ENCODE measurements around the gene PLEKHG4B.

PLEKHG4B gene

GRCh38 chr5:93221-93980 is 1.4 kb downstream of the PLEKHG4B start:
- TF ChIP-seq, protein P1, sequence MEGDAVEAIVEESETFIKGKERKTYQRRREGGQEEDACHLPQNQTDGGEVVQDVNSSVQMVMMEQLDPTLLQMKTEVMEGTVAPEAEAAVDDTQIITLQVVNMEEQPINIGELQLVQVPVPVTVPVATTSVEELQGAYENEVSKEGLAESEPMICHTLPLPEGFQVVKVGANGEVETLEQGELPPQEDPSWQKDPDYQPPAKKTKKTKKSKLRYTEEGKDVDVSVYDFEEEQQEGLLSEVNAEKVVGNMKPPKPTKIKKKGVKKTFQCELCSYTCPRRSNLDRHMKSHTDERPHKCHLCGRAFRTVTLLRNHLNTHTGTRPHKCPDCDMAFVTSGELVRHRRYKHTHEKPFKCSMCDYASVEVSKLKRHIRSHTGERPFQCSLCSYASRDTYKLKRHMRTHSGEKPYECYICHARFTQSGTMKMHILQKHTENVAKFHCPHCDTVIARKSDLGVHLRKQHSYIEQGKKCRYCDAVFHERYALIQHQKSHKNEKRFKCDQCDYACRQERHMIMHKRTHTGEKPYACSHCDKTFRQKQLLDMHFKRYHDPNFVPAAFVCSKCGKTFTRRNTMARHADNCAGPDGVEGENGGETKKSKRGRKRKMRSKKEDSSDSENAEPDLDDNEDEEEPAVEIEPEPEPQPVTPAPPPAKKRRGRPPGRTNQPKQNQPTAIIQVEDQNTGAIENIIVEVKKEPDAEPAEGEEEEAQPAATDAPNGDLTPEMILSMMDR (IDR thresholded peaks at IDR 0.05; ENCODE audit: unreplicated experiment in 3 of 3): no peak
- Mint-ChIP-seq H3K9me3 (no peaks in the 10 kb centered on the region), H3K4me1 (peaks cover 12% of the 10 kb centered on the region), H3K27ac (no peak overlapping the region), H3K36me3 (ENCODE audit: low read depth) (peaks cover 3% of the 10 kb centered on the region), H3K27me3 (ENCODE audit: low read depth) (peaks cover 71% of the 10 kb centered on the region), H3K4me3 (peak overlapping the region; percentile 55 to 68 (median 61))

DNA sequence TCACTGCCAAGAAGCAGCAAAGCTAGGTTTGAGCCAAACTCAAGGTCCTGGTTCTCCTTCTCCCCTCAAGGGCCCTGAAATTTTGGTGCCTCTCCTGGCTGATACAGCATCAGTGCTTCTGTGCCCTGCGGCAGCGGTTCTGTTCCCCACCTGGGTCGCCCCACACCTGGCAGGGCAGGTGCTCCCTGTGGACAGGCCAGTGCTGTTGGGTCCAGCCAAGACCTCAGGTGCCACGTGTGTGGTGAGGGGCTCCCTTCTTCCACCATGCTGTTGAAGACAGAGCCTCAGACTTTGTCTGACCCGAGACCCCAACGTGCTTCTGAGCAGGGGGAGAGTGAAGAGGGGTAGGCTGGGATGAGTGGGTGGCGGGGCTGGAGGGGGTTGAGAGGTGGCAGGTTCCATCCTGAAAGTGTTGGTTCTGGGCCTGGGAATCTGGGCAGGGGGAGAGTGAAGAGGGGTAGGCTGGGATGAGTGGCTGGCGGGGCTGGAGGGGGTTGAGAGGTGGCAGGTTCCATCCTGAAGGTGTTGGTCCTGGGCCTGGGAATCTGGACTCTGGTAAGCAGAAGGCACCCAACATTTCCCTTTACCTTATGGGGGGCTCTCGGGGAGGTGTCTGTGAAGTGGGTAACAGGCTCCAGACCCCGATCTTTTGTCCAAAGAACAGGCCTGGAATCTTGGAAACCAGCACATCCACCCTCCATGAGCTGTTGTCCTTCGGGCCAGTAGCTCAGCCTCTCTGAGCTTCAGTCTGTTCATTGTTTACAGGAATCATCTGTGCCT is 2.3 kb downstream of the PLEKHG4B start:
- H3K27ac Mint-ChIP-seq: no peak overlapping the region
- TF ChIP-seq, protein P1 (IDR thresholded peaks at IDR 0.05; ENCODE audit: unreplicated experiment in 3 of 3): no peak
- peaks cover 3% of the 10 kb centered on the region for H3K36me3 Mint-ChIP-seq (ENCODE audit: low read depth)
- H3K4me3 Mint-ChIP-seq: peak overlapping the region; percentile 29 to 56 (median 50)
- H3K4me1 Mint-ChIP-seq: peaks cover 12% of the 10 kb centered on the region
- no peaks in the 10 kb centered on the region for H3K9me3 Mint-ChIP-seq
- H3K27me3 Mint-ChIP-seq (ENCODE audit: low read depth): peaks cover 64% of the 10 kb centered on the region

GRCh38 chr5:95241-95980 is 3.4 kb downstream of the PLEKHG4B start:
- Mint-ChIP-seq H3K36me3 (ENCODE audit: low read depth) (peaks cover 3% of the 10 kb centered on the region), H3K4me3 (peak overlapping the region; percentile 15 to 56 (median 35)), H3K27ac (no peak overlapping the region), H3K9me3 (no peaks in the 10 kb centered on the region), H3K4me1 (peaks cover 12% of the 10 kb centered on the region), H3K27me3 (ENCODE audit: low read depth) (peaks cover 53% of the 10 kb centered on the region)
- TF ChIP-seq, protein P1 (IDR thresholded peaks at IDR 0.05; ENCODE audit: unreplicated experiment in 3 of 3): no peak

DNA sequence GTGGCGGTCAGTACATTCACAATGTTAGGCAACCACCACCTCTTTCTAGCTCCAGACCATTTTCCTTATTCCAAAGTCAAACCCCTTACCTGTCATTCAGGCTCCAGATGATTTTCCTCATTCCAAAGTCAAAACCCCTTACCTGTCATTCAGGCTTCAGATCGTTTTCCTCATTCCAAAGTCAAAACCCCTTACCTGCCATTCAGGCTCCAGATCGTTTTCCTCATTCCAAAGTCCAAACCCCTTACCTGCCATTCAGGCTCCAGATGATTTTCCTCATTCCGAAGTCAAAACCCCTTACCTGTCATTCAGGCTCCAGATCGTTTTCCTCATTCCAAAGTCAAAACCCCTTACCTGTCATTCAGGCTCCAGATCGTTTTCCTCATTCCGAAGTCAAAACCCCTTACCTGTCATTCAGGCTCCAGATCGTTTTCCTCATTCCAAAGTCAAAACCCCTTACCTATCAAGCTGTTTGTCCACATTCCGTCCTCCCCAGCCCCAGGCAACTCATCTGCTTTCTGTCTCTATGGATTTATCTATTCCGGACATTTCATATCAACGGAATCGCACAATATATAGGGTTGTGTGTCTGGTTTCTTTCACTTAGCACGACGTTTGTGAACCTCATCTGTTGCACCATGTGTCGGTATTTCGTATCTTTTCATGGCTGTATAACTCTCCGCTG is 5.2 kb downstream of the PLEKHG4B start:
- H3K4me3 Mint-ChIP-seq: no peak overlapping the region
- H3K36me3 Mint-ChIP-seq (ENCODE audit: low read depth): peaks cover 3% of the 10 kb centered on the region
- no peaks in the 10 kb centered on the region for H3K9me3 Mint-ChIP-seq
- H3K27me3 Mint-ChIP-seq (ENCODE audit: low read depth): peaks cover 39% of the 10 kb centered on the region
- peaks cover 4% of the 10 kb centered on the region for H3K4me1 Mint-ChIP-seq
- TF ChIP-seq, protein P1 (IDR thresholded peaks at IDR 0.05; ENCODE audit: unreplicated experiment in 3 of 3): no peak
- no peak overlapping the region for H3K27ac Mint-ChIP-seq

- Mint-ChIP-seq H3K27ac (no peak overlapping the region), H3K9me3 (no peaks in the 10 kb centered on the region), H3K36me3 (ENCODE audit: low read depth) (peaks cover 3% of the 10 kb centered on the region), H3K4me3 (no peak overlapping the region), H3K27me3 (ENCODE audit: low read depth) (peaks cover 31% of the 10 kb centered on the region), H3K4me1 (peaks cover 1% of the 10 kb centered on the region)
- TF ChIP-seq, protein P1 (IDR thresholded peaks at IDR 0.05; ENCODE audit: unreplicated experiment in 3 of 3): no peak
Observed at GRCh38 chr5:99815-100214, 7.8 kb downstream of the PLEKHG4B start.
